Cardiac muscle cell (in vitro differentiated cells and primary cell): ENCODE measurements around the gene LUZP1. TPM values are rescaled to one million over a fixed set of nuclear protein-coding genes. Genes with fewer than 3 reads are reported as not detected.

Experiments
- DNase-seq, 2 donors: peaks; one replicate each; pipeline versions ENCODE4 v3.0.0 to v3.0.0-alpha.2; 2010 to 2017; ENCODE audit warnings: low read depth in 1 of 2, low spot score in 1 of 2
- H3K27ac ChIP-seq: fragments of 200-600 bp; sonication (generic); 2 replicates; pipeline ENCODE4 v1.5.1; 2016
- H3K27me3 ChIP-seq: fragments of 200-600 bp; sonication (generic); 2 replicates; pipeline ENCODE4 v1.6.0; 2016; ENCODE audit warnings: control low read depth
- H3K36me3 ChIP-seq: fragments of 200-600 bp; sonication (generic); 2 replicates; pipeline ENCODE4 v1.5.1; 2016; ENCODE audit warnings: control low read depth
- H3K4me1 ChIP-seq: fragments of 200-600 bp; sonication (generic); 2 replicates; pipeline ENCODE4 v1.8.1; 2017; ENCODE audit warnings: low read depth, mild to moderate bottlenecking, mixed run types
- H3K4me3 ChIP-seq: fragments of 200-600 bp; sonication (generic); 2 replicates; pipeline ENCODE4 v1.5.1; 2016; ENCODE audit warnings: mild to moderate bottlenecking
- H3K9me3 ChIP-seq: fragments of 200-600 bp; sonication (generic); 2 replicates; pipeline ENCODE4 v1.5.1; 2017; ENCODE audit warnings: low read depth, mild to moderate bottlenecking, control low read depth
- CTCF ChIP-seq: IDR thresholded peaks from 2 replicates; pipeline ENCODE4 v1.5.1; 2012; ENCODE audit warnings: low read depth, mild to moderate bottlenecking, low read length
- polyA plus RNA-seq: library from polyadenylated mRNA; unstranded; fragments of >200 nt; fragmentation: Nextera tagmentation; extraction: Ambion mirVana; gene quantifications from 2 replicates; pipeline ENCODE4 v1.2.1, GENCODE V29; 2016
- total RNA-seq: library from RNA; depleted of rRNA; stranded (reverse); fragments of >200 nt; gene quantifications from 2 replicates; pipeline ENCODE4 v1.2.3, GENCODE V29; 2016

LUZP1 gene
- total RNA-seq (19.7 and 26.6 TPM in 2 replicates), polyA plus RNA-seq (34.2 and 35.2 TPM in 2 replicates)

- peak within 1 kb of the TSS; percentile 78 for H3K4me3 ChIP-seq
- DNase-seq = peak; percentile 93 to 94
- no peaks in the 10 kb centered on the region for H3K27me3 ChIP-seq
- peaks cover 6% of the 10 kb centered on the region for H3K4me1 ChIP-seq
- H3K9me3 ChIP-seq = no peaks in the 10 kb centered on the region
- TF ChIP-seq CTCF = no peak
- no peaks in the 10 kb centered on the region for H3K36me3 ChIP-seq
- H3K27ac ChIP-seq = peak within 1 kb of the TSS; percentile 99
Measured at GRCh38 chr1:23168445-23169194, at the start of gene LUZP1. Gene LUZP1 (minus strand): TSS chr1:23168856.

DNA sequence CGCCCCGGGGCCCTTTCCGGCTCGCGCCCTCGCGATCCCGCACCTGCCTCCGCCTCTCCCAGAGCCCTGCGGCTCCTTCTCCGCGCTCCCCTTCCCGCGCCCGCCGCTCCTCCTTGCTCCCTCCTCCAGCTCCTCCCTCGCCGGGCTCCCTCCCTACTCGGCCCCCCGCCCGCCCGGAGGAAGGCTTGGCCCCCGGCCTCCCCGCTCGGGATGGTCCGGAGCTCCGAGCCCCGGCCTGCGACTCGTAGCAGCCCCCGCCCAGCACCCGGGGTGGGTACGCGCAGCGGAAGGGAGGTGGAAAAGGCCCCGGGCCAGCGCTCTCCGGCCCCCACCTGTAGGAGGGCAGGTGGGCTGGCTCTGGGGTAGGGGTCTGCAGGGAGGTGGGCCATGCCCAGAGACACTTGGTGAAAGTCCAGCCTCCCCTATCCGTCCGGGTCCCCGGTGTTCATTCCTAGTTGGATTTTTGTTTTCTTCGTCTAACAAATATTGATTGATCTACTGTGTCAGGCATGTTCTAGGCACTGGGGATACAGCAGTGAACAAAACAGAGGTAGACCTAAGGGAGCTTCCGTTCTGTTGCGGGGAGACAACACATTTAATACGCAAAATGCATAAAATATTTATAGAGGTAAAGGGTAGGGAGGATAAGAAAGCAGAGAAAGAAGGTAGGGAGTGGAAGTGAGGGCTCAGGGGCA is 48.9 kb upstream of the LUZP1 start, which contains the start of gene HTR1D:
Gene HTR1D (minus strand): TSS at position 82 of the 695 bp plus-strand sequence. CDS start 23,283 bp downstream, outside the sequence.
- H3K27ac ChIP-seq = no peak within 1 kb of the TSS
- peaks cover 60% of the 10 kb centered on the region for H3K27me3 ChIP-seq
- peak in 1 of 2 donors; percentile 41 for DNase-seq

DNA sequence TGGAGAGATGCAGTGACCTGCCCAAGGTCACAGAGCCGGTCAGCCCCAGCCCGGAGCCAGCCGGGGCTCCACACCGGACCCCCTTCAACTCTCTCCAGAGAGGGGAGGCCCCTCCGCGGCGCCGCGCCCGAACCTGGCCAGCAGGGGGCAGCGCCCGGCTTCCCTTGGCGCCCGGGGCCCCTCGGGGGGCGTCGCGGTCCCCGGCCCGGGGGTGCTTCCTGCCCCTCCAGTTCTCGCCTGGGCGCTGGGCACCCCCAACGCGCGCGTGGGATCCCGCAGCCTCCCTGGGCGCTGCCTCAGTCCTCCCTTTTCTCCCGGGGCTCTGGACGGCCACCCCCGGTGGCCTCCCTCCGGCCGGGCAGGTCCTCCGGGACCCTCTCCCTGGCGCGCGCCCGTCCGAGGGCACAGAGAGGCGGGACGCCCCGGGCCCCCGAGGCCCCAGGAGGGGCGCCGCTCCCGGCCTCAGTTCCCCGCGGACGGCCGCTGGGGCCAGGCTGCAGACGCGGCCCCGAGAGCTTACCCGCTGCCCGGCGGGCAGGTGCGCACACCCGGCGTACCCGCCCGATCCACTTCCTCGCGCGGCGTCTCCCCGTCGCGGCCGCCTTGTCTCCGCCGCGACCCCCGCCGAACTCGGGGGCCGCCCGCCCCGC is 48.2 kb upstream of the LUZP1 start:
- peak in 1 of 2 donors; percentile 61 for DNase-seq
- peak; percentile 59 for TF ChIP-seq CTCF
- Histone ChIP-seq H3K9me3 (no peaks in the 10 kb centered on the region), H3K4me3 (peak overlapping the region; percentile 56), H3K4me1 (no peaks in the 10 kb centered on the region), H3K36me3 (no peaks in the 10 kb centered on the region), H3K27ac (no peak overlapping the region), H3K27me3 (peaks cover 60% of the 10 kb centered on the region)

More for the DNA sequence above, 48.9 kb upstream of the LUZP1 start, which contains the start of gene HTR1D:
- TF ChIP-seq CTCF = no peak
- H3K36me3 ChIP-seq = no peaks in the 10 kb centered on the region
- H3K4me1 ChIP-seq = no peaks in the 10 kb centered on the region
- H3K4me3 ChIP-seq = peak within 1 kb of the TSS; percentile 56
- H3K9me3 ChIP-seq = no peaks in the 10 kb centered on the region

DNA sequence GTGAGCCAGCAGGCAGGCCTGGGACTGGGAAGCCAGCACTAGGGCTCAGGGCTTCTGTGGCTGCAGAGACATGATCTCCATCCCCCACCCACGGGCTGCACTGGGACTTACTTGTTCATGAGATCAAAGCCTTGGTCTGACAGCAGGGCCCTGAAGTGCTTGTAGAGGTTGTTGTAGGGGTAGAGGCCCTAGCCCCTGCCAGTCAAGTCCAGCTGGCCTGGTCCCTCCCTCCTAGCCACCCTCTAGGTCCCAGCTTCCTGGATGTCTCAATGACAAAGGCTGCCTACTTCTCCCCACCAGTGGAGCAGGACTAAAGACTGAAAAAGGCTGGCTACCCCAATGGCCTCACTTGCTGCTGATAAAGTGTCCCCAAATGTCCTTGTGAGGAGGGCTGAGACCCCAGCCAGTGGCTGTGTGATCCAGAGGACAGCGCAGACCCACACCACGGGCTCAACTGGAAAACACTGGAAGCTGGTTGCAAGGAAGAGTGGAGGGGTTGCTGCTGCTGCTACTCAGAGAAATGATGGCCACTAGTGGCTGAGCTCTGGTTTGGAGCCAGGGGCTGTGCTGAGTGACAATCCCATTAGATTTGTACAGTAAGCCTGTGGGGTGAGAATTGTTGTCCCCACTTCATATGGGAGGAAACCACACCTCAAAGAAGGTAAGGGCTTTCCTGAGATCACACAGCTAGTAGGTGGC is 47.2 kb upstream of the LUZP1 start:
- Histone ChIP-seq H3K9me3 (no peaks in the 10 kb centered on the region), H3K36me3 (no peaks in the 10 kb centered on the region), H3K27ac (no peak overlapping the region), H3K4me1 (no peaks in the 10 kb centered on the region), H3K27me3 (peaks cover 56% of the 10 kb centered on the region), H3K4me3 (no peak overlapping the region)
- no peak for TF ChIP-seq CTCF
- peak in 1 of 2 donors; percentile 69 for DNase-seq

DNA sequence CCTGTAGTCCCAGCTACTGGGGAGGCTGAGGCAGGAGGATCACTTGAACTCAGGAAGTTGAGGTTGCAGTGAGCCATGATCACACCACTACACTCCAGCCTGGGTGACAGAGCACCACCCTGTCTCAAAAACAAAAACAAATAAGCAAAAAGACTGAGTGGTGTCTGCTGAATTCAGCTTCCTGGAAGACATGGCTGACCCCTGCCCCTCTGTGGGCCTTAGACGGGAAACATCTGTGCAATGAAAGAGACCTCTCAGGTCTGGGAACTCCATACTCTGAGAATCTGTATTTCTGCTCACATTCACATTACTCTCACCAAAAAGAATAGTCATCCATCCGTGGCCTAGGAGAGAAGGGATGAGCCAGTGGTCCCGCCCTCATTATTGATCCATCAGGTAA is 46.6 kb upstream of the LUZP1 start:
- H3K27ac ChIP-seq = no peak overlapping the region
- H3K36me3 ChIP-seq = no peaks in the 10 kb centered on the region
- DNase-seq = no peak
- no peaks in the 10 kb centered on the region for H3K9me3 ChIP-seq
- peaks cover 50% of the 10 kb centered on the region for H3K27me3 ChIP-seq
- H3K4me3 ChIP-seq = no peak overlapping the region
- no peaks in the 10 kb centered on the region for H3K4me1 ChIP-seq
- TF ChIP-seq CTCF = no peak
